Transverse colon (tissue), 4 donors: ENCODE data around the gene BAIAP2. TPM values are rescaled to one million over a fixed set of nuclear protein-coding genes. Genes with fewer than 3 reads are reported as not detected.
A peak's percentile ranks its signal among the peaks of the same experiment; 100 is the strongest.

Experiments
- DNase-seq: peaks from one replicate; pipeline ENCODE4 v3.0.0-alpha.2; 2019
- H3K27ac ChIP-seq, 4 donors: fragments of 200-600 bp; sonication (generic); 2 replicates each; pipeline ENCODE4 v1.5.1; 2016 to 2018; ENCODE audit warnings: inconsistent platforms in 4 of 4
- H3K27me3 ChIP-seq: fragments of 200-600 bp; sonication (generic); 2 replicates; pipeline ENCODE4 v1.5.1; 2017; ENCODE audit warnings: inconsistent platforms
- H3K36me3 ChIP-seq, 4 donors: fragments of 200-600 bp; sonication (generic); 2 replicates each; pipeline ENCODE4 v1.5.1; 2017 to 2019; ENCODE audit warnings: inconsistent platforms in 4 of 4
- H3K4me1 ChIP-seq, 4 donors: fragments of 200-600 bp; sonication (generic); 2 replicates each; pipeline ENCODE4 v1.5.1; 2017 to 2020; ENCODE audit warnings: inconsistent platforms in 4 of 4
- H3K4me3 ChIP-seq, 4 donors: fragments of 200-600 bp; sonication (generic); 1 replicate in 1 of 4; 2 replicates in 3 of 4; pipeline versions ENCODE4 v1.5.1 to v1.6.1; 2017 to 2019; ENCODE audit warnings: inconsistent platforms in 4 of 4
- H3K9me3 ChIP-seq, 2 donors: fragments of 200-600 bp; sonication (generic); 2 replicates each; pipeline ENCODE4 v1.5.1; 2017 to 2019; ENCODE audit warnings: inconsistent platforms in 2 of 2
- EP300 ChIP-seq: sonication (generic); formaldehyde crosslinking; IDR thresholded peaks from one replicate; pipeline ENCODE4 v1.6.1; 2017; ENCODE audit warnings: antibody characterized with exemption, low read depth
- POLR2A ChIP-seq: fragments of 450-650 bp; IDR thresholded peaks from one replicate; pipeline ENCODE4 v1.6.1; 2016; ENCODE audit warnings: antibody characterized with exemption, mild to moderate bottlenecking, moderate library complexity
- POLR2AphosphoS5 ChIP-seq, 3 donors: sonication (generic); formaldehyde crosslinking; IDR thresholded peaks; one replicate each; pipeline ENCODE4 v1.6.1; 2016; ENCODE audit warnings: antibody characterized with exemption in 3 of 3
- WGBS, 2 donors: methylation state at CpG; one replicate each; pipeline ENCODE4 v1.1.5; 2018; ENCODE audit warnings: low coverage in 1 of 2; 5-methylcytosine and 5-hydroxymethylcytosine counted together
- in situ Hi-C, 4 donors: fragments of 200-750 bp; cut with MboI; loops; one replicate each; pipeline versions ENCODE4 v1.15.0 to v1.15.1; 2017; ENCODE audit warnings: low sequenced_read_pairs in 3 of 4, low pct_ligation_motif_present in 1 of 4, low pct_unique_long_range_greater_than_20kb in 1 of 4
- intact Hi-C: fragments of 100-400 bp; cut with DNase I; formaldehyde crosslinking; loops from one replicate; pipeline ENCODE4 v1.15.1; 2023; ENCODE audit warnings: low total_unique reads
- total RNA-seq, 4 donors: library from RNA; depleted of rRNA; stranded (reverse); fragments of >200 nt; gene quantifications; one replicate each; pipeline ENCODE4 v1.1.0, GENCODE V29; 2016
- TF ChIP-seq, protein P1 (sequence below), 5 experiments: fragments of 200-600 bp in 3 of 5; fragments of 450-650 bp in 2 of 5; sonication (generic) in 3 of 5; IDR thresholded peaks; 1 replicate in 2 of 5; 2 replicates in 3 of 5; pipeline ENCODE4 v1.5.1; 2016 to 2017; ENCODE audit warnings: antibody characterized with exemption in 5 of 5, inconsistent platforms in 3 of 5, mild to moderate bottlenecking in 2 of 5, moderate library complexity in 1 of 5

BAIAP2 gene
- total RNA-seq, 4 donors from 2014 or later, result 11.7 to 62.1 (median 39.6) TPM

DNA sequence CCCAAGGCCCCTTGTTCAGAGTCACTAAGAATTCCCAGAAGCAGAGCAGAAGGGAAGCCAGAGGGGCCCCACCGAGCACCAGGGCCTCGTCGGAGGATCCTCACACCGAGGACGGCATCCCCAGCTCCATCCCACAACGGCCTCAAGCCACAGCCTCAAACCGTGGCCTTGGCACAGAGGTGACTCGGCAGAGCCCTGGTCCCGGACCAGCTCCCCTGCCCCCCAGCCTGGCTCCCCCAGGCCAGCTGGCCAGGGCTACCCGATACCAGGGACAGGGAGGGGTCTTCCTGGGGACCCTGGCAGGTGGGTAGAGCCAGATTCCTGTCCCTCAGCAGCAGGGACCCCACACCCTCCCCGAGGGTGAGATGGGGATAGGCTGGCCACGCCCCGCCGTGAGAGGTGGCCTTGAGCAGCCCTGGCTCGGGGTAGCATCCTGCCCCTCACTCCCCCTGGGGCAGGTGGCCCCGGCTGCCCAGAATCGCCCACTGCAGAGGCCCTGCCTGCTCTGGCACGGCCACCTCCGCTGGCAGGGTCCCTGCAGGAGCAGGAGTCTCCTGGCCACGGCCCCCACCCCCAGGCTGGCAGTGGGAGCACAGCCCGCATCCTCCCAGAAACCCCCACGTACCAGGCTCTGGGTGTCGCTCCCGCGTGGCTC lies 124.8 kb downstream of the BAIAP2 start:
- Histone ChIP-seq H3K36me3 (no peaks in the 10 kb centered on the region), H3K4me3 (peak overlapping the region in 2 of 4 donors; percentile 17 to 41), H3K27ac (peak overlapping the region in 2 of 4 donors; percentile 28 to 33), H3K27me3 (peaks cover 24% of the 10 kb centered on the region), H3K4me1 (no peaks in the 10 kb centered on the region), H3K9me3 (no peaks in the 10 kb centered on the region)
- 63% methylated on average over 11 of the region's 25 CpGs; no CpG with 5 or more reads in 1 of the 2 donors for WGBS, 2 donors
- intact Hi-C loops (no loop called here), in situ Hi-C loops (no loop called here)
- DNase-seq, result no peak
- TF ChIP-seq, protein P1, sequence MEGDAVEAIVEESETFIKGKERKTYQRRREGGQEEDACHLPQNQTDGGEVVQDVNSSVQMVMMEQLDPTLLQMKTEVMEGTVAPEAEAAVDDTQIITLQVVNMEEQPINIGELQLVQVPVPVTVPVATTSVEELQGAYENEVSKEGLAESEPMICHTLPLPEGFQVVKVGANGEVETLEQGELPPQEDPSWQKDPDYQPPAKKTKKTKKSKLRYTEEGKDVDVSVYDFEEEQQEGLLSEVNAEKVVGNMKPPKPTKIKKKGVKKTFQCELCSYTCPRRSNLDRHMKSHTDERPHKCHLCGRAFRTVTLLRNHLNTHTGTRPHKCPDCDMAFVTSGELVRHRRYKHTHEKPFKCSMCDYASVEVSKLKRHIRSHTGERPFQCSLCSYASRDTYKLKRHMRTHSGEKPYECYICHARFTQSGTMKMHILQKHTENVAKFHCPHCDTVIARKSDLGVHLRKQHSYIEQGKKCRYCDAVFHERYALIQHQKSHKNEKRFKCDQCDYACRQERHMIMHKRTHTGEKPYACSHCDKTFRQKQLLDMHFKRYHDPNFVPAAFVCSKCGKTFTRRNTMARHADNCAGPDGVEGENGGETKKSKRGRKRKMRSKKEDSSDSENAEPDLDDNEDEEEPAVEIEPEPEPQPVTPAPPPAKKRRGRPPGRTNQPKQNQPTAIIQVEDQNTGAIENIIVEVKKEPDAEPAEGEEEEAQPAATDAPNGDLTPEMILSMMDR (IDR thresholded peaks at IDR 0.05), result no peak
- TF ChIP-seq POLR2AphosphoS5 (IDR thresholded peaks at IDR 0.05), result no peak
- no peak for TF ChIP-seq EP300
- no peak for TF ChIP-seq POLR2A

DNA sequence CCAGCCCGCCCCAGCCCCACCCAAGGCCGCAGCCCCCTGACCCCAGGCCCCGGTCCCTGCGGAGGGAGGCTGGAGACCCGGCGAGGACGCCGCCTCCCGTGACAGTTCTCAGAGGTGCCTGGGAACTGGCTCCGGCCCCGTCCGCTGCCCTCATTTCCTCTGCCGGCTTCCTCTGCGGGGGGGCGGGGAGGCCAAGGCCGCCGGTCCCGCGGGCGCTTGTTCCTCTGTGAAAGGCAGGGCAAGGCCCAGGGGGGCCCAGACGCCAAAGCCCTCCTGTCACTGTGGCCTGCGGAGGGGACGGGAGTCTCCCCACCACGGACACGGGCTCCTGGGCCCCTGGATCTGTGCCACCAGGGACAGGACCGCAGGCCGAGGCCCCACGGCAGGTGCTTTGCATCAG lies 125.4 kb downstream of the BAIAP2 start:
- DNase-seq, result peak; percentile 41
- H3K36me3 ChIP-seq, result no peaks in the 10 kb centered on the region

DNA sequence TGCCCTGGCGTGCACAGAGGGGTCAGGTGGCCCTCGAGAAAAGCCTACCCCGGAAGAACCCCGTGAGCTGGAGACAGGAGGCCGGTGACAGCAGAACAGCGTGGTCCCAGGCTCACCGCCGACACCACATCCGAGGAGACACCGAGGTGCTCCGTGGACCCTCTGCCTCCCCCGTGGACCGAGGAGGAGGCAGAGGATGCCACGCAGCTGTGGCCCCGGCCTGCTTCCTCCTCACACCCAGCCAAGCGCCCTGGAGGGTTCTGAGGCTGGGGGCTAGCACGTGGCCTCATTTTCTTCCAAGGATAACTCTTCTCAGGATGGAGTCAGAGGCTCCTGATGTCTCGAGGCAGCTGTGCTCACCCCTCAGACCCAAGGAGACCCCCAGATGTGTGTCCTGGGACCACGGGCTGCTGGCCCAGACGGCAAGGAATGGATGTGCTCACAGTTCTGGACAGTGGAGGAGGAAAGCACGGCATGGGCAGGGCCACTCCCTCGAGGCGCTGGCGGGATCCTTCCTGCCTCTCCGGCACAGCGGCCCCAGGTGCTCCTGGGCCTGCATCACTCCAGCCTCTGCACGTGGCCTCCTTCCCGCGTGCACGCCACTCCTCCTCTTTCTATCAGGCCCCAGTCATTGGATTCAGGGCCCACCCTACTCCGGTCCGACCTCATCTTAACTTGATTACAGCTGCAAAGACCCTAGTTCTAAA lies 125.9 kb downstream of the BAIAP2 start:
- TF ChIP-seq EP300 (no peak), POLR2AphosphoS5 (IDR thresholded peaks at IDR 0.05) (no peak), POLR2A (no peak)
- TF ChIP-seq, protein P1 (IDR thresholded peaks at IDR 0.05), result no peak
- Histone ChIP-seq H3K4me3 (no peak overlapping the region), H3K36me3 (no peaks in the 10 kb centered on the region), H3K9me3 (no peaks in the 10 kb centered on the region), H3K27me3 (peaks cover 35% of the 10 kb centered on the region), H3K27ac (no peak overlapping the region), H3K4me1 (peaks cover 3 to 5% (median 4%) of the 10 kb centered on the region in 4 donors)
- in situ Hi-C loops, result no loop called here
- intact Hi-C loops, result no loop called here
- DNase-seq, result no peak
- 65% methylated on average over 30 of the region's 32 CpGs; no CpG with 5 or more reads in 1 of the 2 donors for WGBS, 2 donors

More for the DNA sequence above, 125.4 kb downstream of the BAIAP2 start:
- in situ Hi-C loops, result no loop called here
- peak overlapping the region in 2 of 4 donors; percentile 28 to 33 for H3K27ac ChIP-seq
- H3K4me3 ChIP-seq, result peak overlapping the region in 2 of 4 donors; percentile 17 to 41
- H3K27me3 ChIP-seq, result peaks cover 29% of the 10 kb centered on the region
- WGBS, 2 donors, result 60% methylated on average over 3 of the region's 28 CpGs; no CpG with 5 or more reads in 1 of the 2 donors
- intact Hi-C loops, result no loop called here
- H3K4me1 ChIP-seq, result peaks cover 0 to under 1% (median 0%) of the 10 kb centered on the region in 4 donors
- no peaks in the 10 kb centered on the region for H3K9me3 ChIP-seq
- TF ChIP-seq, protein P1 (IDR thresholded peaks at IDR 0.05), result no peak
- no peak for TF ChIP-seq POLR2A
- no peak for TF ChIP-seq EP300
- no peak for TF ChIP-seq POLR2AphosphoS5 (IDR thresholded peaks at IDR 0.05)

DNA sequence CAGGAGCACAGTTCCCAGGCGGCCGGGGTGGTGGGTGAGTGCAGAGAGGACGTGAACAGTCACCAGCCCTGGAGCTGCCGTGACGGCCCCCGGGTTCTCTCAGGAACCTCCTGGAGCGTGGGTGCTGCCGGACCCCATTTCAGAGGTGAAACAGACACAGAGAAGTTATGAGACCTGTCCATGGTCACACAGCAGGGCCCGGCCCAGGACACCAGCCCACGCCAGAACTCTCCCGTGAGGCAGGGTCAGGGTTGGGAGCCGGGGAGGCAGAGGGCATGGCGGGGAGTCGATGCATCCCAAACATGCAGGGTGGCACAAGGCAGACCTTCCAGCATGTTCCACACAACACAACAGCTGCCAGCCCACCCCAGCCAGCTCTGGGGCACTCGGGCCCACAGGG lies 126.6 kb downstream of the BAIAP2 start:
- Histone ChIP-seq H3K4me1 (peaks cover 3 to 9% (median 4%) of the 10 kb centered on the region in 4 donors), H3K27ac (no peak overlapping the region), H3K27me3 (peaks cover 37% of the 10 kb centered on the region), H3K4me3 (no peak overlapping the region), H3K9me3 (no peaks in the 10 kb centered on the region), H3K36me3 (no peaks in the 10 kb centered on the region)
- intact Hi-C loops, result no loop called here
- in situ Hi-C loops, result no loop called here
- TF ChIP-seq EP300 (no peak), POLR2AphosphoS5 (IDR thresholded peaks at IDR 0.05) (no peak), POLR2A (no peak)
- TF ChIP-seq, protein P1 (IDR thresholded peaks at IDR 0.05), result no peak
- DNase-seq, result no peak
- 93% methylated on average over 14 of the region's 15 CpGs; no CpG with 5 or more reads in 1 of the 2 donors for WGBS, 2 donors
